ENCODE results near the gene COX5B.

COX5B gene

DNA sequence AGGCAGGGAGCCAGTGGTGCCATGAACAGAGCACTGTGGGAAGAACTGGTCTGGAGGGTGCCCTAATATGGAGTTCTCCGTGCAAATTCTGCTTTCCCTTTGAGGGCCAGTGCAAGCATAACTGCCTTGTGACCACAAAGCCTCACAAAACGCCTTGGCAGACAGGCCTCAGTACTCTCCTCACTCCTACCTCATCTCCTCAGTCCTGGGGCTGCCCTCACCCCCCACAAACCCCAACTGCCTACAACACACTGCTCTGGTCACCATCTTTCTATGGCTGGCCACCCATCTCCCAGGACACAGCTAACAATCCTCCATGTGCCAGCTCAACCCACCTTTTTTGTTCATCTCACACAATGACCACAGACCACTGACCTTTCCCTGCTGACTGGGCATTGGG, 8.9 kb downstream of the COX5B start:
- no peak for DNase-seq

- DNase-seq: no peak
Measured at GRCh38 chr2:97656129-97656755, 10.4 kb downstream of the COX5B start.

DNA sequence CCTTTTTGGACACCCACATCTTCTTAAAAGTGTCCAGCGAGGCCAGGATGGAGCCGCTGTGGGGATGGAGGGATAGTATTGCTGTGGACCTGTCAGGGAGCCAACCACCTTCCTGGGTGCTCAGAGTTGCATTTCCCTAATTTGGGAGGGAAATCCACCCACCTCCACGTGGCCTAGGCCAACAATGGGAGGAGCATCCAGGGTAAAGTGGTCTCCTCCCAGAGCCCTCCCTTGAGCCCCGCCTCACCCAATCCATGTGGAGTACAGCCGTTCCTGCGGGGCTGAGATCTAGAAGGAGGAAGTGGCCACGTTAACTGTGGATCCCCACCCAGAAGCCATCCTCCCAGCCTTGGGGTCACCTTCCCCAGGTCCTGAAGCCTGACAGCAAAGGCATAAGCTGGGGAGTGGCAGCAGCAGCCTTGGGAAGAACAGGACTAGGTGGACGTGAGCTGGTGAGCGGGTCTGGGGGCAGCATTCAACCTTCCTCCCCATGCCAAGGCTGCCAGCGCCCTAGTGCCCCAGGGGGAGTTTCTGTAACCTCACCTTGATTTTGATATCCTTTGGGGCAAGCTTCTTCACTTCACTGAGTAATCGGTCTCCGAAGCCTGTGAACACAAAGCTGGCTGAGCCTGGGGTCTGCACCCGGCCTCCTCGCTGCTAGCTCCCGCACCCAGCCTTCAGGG, 11.2 kb downstream of the COX5B start:
- DNase-seq: no peak

DNA sequence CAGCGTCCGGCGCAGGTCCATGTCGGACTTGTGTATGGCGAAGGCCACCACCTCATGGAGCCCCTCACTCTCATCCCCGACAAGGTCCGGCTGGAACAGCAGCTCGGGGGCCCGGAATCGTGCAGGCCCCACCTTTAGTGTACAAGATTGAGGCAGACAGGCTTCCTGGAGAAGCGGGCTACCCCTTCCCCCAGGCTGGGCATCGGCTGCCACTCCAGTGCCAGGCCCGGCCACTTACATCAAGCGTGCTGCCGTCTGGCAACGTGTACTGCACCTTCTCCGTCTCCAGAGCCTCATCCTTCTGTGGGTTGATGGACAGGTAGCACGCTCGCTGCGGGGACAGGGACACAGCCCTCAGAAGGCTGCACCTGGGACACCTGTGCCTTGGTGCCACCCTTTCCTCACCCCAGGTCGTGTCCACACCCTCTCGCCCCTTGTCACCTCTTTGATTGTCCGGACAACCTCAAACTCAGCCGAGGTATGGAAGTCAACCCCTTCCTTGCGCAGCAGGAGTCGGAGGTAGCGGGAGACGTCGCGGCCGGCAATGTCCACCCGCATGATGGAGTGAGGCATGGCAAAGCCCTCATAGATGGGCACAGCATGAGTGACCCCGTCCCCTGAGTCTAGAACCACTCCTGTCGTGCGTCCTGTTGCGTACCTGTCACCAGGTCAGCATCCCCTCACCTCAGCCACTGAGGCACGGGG, 12.3 kb downstream of the COX5B start:
- DNase-seq: no peak

- no peak for DNase-seq
Measured at GRCh38 chr2:97658691-97659157, 12.9 kb downstream of the COX5B start.

DNA sequence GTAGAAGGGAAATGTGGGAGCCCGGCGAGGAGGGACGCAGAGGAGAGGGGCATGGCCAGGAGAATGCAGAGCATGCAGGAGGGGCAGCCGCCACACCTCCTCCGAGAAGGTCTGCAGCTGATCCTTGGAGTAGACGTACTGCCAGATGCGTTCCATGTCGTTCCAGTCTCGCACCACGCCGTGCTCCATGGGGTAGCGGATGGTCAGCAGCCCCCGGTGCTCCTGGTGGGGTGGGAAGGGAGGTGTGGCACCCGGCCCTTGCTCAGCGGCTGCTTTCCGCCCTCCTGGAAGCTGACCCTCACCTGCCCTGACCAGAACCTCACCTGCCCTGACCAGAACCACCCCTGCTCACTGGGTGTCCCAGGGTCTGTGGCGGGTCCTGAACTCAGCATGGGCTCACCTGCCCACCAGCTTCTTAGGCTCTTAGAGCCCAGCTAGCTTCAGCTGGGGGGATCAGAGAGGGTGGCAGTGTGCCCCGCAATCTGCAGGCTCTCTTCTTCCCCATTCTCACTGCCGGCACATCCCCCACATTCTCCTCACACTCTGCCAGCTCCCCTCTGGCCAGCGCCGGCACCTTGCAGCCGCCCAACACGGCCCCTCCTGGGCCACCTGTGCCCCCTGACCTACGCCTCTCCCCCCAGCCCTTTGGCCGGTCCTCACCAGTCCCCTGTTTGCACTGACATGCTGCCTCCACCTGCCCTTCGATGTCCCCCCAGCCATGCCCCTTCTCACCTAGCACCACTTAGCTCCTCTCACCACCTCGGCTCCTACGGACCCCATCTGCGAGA, 13.6 kb downstream of the COX5B start:
- no peak for DNase-seq

DNA sequence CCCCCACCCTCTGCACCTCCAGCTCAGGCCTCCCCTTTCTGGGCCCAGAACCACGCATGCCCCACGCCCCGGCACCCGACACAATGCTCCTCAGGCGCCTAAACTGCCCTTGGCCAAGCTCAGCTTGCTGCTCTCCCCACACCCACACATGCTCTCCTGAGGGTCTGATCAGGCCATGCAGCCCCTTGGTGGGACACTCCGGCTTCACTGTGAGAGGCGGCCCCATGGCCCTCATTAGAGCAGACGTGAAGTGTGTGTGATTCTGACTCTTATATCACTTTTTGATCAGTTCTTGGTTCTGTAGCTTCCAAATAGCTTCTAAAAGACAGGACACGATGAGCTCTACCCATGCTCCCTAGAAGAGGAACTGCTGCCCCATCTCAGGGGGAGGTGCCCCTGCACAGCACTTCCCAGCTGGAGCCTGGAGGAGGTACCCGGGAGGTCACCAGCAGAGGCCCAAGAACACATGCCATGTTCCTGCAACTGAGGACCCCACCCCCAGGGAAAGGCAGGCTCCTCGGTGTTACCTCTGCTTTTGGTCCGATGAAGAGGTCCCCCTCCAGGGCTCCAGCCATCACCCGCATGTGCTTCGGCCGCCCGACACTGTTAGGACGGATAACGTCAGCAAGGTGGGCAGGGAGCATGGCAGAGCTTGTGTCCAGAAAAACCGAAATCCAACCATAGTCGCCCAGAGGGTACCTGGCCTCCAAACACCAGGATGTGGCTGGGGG, 14.3 kb downstream of the COX5B start:
- no peak for DNase-seq

GRCh38 chr2:97660775-97661389, 15.0 kb downstream of the COX5B start:
- no peak for DNase-seq

- no peak for DNase-seq
Measured at GRCh38 chr2:97661927-97662326, 16.1 kb downstream of the COX5B start.

DNA sequence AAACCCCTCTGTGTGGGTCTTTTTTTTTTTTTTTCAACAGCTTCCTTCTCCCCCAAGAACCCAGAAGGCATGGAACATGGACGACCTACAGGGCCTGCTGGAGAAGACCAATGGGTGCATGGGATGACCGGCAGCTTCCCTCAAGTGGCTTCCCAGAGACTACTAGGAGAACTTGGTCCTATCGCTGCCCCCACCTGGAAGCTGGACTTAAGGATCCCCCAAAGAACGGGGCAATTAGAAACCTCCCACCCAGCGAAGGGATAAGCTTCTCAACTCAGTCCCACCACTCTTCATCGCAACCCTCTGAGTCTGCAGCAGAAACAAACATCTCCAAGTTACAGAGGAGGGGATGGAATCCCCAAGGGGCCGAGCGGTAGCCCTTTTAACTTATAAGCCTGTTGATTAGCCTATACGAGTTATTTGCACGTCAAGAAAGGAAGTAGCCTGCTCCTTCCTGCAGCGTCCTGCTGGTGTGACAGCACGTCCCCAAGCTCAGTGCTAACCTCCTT, 16.6 kb downstream of the COX5B start:
- no peak for DNase-seq

DNA sequence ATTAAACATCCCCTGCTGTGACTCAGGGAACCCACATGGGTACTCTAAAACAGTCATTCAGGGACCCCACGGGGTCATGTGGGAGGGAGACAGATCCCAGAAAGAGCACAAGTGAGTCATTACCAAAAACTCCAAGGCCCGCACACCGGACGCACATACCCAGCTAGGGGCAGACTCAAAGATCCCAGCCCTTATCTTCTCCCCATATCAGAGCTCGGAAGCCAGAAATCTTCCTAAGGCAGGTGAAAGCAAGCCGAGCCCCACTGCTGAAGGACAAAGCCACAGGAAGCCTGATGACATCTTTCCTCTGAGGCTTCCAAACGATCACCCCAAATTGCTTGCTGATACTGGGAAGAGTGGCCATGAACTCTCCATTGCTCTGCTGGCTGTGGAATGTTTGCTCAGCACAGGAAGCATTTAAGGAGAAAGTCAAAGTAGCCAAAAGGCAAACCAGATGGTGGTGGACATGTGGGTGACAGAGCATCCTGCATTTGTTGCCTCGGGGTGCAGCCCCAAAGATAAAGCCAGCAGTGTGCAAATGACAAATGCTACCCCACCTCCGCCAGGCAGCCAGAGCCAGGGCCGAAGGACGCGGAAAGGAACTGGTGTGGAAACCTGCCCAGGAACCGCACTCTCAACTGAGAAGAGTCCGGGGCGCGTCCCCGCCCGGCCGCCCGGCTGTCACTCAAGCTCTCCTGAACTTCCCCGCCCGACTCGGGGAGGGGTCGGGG, 17.2 kb downstream of the COX5B start:
- DNase-seq: peak; percentile 95

DNA sequence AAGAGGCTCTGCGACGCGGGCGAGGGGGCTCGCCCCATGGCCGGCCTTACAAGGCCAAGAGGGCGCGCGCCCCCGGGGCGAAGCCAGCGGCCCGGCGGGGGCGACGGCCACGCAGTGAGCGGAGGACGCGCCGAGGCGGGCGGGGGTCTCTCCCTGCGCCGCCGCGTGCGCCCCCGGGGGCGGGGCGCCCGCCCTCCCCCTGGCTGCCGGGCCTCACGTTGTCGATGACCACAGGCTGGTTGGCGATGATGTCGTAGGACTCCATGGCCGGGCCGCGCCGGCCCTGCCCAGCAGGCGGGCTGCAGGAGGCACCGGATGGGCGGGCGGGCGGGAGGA, 17.7 kb downstream of the COX5B start:
- no peak for DNase-seq

DNA sequence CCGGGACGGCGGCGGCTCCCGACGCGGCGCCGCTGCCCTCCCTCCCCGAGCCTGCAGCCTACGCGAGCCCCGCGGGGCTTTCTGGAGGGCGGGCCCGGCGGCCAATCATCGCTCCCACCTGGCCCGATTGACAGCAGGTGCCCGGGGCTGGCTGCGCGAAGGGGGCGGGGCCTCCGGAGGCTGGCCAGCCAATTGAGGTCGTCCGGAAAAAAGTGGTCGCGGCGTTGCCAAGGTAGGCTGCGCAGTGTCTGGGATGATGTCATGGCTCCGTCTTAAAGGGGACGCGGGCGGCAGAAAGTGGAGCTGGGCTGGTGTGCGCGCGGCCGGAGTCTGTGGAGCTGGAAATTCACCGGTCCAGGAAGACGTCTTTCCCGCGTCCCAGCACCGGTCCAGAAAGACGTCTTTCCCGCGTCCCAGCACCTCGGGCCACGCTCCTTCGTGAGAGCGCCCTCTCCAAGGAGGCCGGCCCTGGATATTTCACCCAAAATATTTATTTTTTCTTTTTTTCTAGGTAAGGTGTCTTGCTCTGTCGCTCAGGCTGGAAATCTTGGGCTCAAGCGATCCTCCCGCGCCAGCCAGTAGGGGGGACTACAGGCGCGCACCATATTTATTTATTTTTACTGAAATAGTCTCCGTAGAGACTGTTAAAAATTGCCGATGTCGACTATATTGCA, 18.2 kb downstream of the COX5B start, which contains the start of gene ACTR1B:
TSS of gene ACTR1B (minus strand) at position 83 of the 674 bp plus-strand sequence. CDS start 154 bp downstream, outside the sequence.
- DNase-seq: peak; percentile 98

- no peak for DNase-seq
Measured at GRCh38 chr2:97664636-97664970, 18.7 kb downstream of the COX5B start.

GRCh38 chr2:97669448-97669847, 23.6 kb downstream of the COX5B start, which contains the start of gene C2orf92:
Gene C2orf92 (plus strand): TSS chr2:97669713. CDS start chr2:97669789, 76 bp downstream.
- DNase-seq: no peak

GRCh38 chr2:97670471-97670870, 24.6 kb downstream of the COX5B start:
- no peak for DNase-seq

GRCh38 chr2:97671526-97671925, 25.7 kb downstream of the COX5B start:
- no peak for DNase-seq

DNA sequence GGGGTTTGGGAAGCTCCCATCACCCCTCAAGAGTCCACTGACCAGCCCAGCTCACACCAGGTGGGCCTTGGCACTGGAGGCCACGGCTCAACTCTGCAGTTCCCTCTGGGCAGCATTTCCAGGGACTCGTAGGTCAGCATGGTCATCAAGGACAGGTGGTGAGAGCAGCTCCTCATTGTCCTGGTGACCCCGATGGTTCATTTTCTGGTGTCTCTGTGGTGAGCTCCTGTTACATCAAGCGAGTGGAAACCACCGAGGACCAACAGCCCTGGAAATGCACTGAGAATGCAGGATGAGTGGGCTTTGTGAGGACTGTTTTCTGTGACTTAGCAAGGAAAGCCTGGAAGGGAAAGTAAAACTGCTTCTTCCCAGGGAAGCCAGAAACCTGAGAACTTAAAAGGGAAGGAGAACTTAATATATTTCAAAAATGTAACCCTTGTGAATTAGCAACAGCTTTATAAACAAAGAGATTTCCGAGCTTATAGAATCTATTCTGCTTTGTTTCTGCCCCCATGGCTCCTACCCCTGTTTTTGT, 26.8 kb downstream of the COX5B start:
- peak; percentile 61 for DNase-seq

DNA sequence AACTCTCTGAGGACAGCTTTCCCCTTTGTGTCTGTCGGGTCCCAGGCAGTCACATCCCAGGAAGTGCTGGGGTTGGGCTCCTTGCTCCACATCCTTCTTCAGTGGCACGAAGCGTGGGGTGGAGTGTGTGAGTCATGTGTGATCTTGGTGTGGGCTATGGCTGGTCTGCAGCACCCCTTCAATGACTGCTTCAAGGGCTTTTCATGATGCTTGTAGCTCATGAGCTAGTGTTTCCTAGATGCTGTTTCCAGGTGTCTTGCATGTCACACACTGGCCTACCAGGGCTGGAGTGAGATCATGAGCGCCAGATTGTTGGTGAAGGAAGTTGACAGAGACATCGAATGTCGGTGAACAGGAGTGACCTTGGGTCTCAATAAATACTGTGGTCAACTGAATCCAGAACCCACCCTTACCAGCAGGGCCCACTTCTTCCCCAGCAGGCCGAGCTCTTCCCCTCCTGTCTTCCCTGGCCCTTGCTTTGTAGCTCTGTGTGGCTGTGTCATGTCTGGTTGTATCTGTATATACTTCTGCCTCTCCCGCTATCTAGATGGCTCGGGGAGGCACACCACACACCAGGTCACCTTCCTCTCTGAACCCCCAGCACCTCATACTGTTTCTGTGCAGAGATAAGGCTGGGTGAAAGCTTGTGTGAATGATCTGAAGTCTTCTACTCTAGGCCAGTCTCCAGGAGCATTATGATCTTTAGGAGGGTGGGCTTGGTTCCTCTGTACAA, 27.5 kb downstream of the COX5B start:
- DNase-seq: peak; percentile 82

- DNase-seq: peak; percentile 84
Measured at GRCh38 chr2:97673915-97674283, 28.0 kb downstream of the COX5B start.
